Smooth muscle cell (in vitro differentiated cells): ENCODE data around the gene STMN3. TPM values are rescaled to one million over a fixed set of nuclear protein-coding genes. Genes with fewer than 3 reads are reported as not detected.

Experiments
- DNase-seq: peaks from one replicate; lab custom pipeline; 2025; ENCODE audit not compliant: unreplicated experiment; lab: John Stamatoyannopoulos, UW
- H2AFZ ChIP-seq: fragments of 200-600 bp; sonication (generic); 2 replicates; pipeline ENCODE4 v1.6.0; 2016; ENCODE audit warnings: antibody characterized with exemption, low read depth, mild to moderate bottlenecking
- H3F3A ChIP-seq: fragments of 200-600 bp; sonication (generic); 2 replicates; pipeline ENCODE4 v1.6.0; 2017; ENCODE audit warnings: antibody characterized with exemption, low read depth
- H3K27ac ChIP-seq: fragments of 200-600 bp; sonication (generic); 2 replicates; pipeline ENCODE4 v1.5.1; 2016; ENCODE audit warnings: low read depth, mild to moderate bottlenecking
- H3K27me3 ChIP-seq: fragments of 200-600 bp; sonication (generic); 2 replicates; pipeline ENCODE4 v1.6.1; 2016; ENCODE audit warnings: low read depth, mild to moderate bottlenecking
- H3K36me3 ChIP-seq: fragments of 200-600 bp; sonication (generic); 2 replicates; pipeline ENCODE4 v1.5.1; 2016; ENCODE audit warnings: low read depth
- H3K4me1 ChIP-seq: fragments of 200-600 bp; sonication (generic); 2 replicates; pipeline ENCODE4 v1.5.1; 2016; ENCODE audit warnings: low read depth
- H3K4me2 ChIP-seq: fragments of 200-600 bp; sonication (generic); 2 replicates; pipeline ENCODE4 v1.6.0; 2016; ENCODE audit warnings: mild to moderate bottlenecking
- H3K4me3 ChIP-seq: fragments of 200-600 bp; sonication (generic); 2 replicates; pipeline ENCODE4 v1.5.1; 2016; ENCODE audit warnings: mild to moderate bottlenecking
- H3K79me2 ChIP-seq: fragments of 200-600 bp; sonication (generic); 2 replicates; pipeline ENCODE4 v1.6.0; 2016; ENCODE audit warnings: low read depth, mild to moderate bottlenecking
- H3K9ac ChIP-seq: fragments of 200-600 bp; sonication (generic); 2 replicates; pipeline ENCODE4 v1.6.0; 2016; ENCODE audit warnings: low read depth
- H3K9me3 ChIP-seq: fragments of 200-600 bp; sonication (generic); replicated peaks from 2 replicates; pipeline ENCODE4 v1.5.1; 2016; ENCODE audit warnings: low read depth
- H4K20me1 ChIP-seq: fragments of 200-600 bp; sonication (generic); 2 replicates; pipeline ENCODE4 v1.6.0; 2016; ENCODE audit warnings: low read depth
- WGBS: methylation state at CpG from one replicate; pipeline ENCODE4 v1.1.7; 2016; ENCODE audit warnings: low lambda C conversion rate; 5-methylcytosine and 5-hydroxymethylcytosine counted together
- polyA plus RNA-seq: library from polyadenylated mRNA; unstranded; fragments of >200 nt; fragmentation: Nextera tagmentation; extraction: Ambion mirVana; gene quantifications from 2 replicates; pipeline ENCODE4 v1.2.1, GENCODE V29; 2016
- total RNA-seq: library from RNA; depleted of rRNA; stranded (reverse); fragments of >200 nt; gene quantifications from 2 replicates; pipeline ENCODE4 v1.2.3, GENCODE V29; 2014
- TF ChIP-seq, protein P1 (sequence below): fragments of 200-600 bp; sonication (generic); IDR thresholded peaks from 2 replicates; pipeline ENCODE4 v1.5.1; 2017; ENCODE audit warnings: borderline replicate concordance, mild to moderate bottlenecking, antibody characterized with exemption; ENCODE audit not compliant: insufficient read depth, poor library complexity, severe bottlenecking

Gene STMN3
- total and polyA plus RNA-seq, 2 experiments from 2014 or later, result 4.8 to 10.8 TPM

- no peak overlapping the region for H2AFZ ChIP-seq
- H3K4me3 ChIP-seq, result no peak overlapping the region
- peaks cover 6% of the 10 kb centered on the region for H3K4me1 ChIP-seq
- H3K79me2 ChIP-seq, result peaks cover 62% of the 10 kb centered on the region
- no peaks in the 10 kb centered on the region for H3F3A ChIP-seq
- TF ChIP-seq, protein P1, sequence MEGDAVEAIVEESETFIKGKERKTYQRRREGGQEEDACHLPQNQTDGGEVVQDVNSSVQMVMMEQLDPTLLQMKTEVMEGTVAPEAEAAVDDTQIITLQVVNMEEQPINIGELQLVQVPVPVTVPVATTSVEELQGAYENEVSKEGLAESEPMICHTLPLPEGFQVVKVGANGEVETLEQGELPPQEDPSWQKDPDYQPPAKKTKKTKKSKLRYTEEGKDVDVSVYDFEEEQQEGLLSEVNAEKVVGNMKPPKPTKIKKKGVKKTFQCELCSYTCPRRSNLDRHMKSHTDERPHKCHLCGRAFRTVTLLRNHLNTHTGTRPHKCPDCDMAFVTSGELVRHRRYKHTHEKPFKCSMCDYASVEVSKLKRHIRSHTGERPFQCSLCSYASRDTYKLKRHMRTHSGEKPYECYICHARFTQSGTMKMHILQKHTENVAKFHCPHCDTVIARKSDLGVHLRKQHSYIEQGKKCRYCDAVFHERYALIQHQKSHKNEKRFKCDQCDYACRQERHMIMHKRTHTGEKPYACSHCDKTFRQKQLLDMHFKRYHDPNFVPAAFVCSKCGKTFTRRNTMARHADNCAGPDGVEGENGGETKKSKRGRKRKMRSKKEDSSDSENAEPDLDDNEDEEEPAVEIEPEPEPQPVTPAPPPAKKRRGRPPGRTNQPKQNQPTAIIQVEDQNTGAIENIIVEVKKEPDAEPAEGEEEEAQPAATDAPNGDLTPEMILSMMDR, result no peak
- H4K20me1 ChIP-seq, result peaks cover 52% of the 10 kb centered on the region
- 96% methylated on average over 14 of the region's 14 CpGs for WGBS
- no peaks in the 10 kb centered on the region for H3K27me3 ChIP-seq
- H3K36me3 ChIP-seq, result no peaks in the 10 kb centered on the region
- no peak for DNase-seq
- H3K27ac ChIP-seq, result no peak overlapping the region
- H3K9me3 ChIP-seq, result no peaks in the 10 kb centered on the region
- no peak overlapping the region for H3K9ac ChIP-seq
- no peak overlapping the region for H3K4me2 ChIP-seq
Measured at GRCh38 chr20:63622732-63623131, 30.5 kb downstream of the STMN3 start.

- no peak overlapping the region for H2AFZ ChIP-seq
- peaks cover 52% of the 10 kb centered on the region for H4K20me1 ChIP-seq
- no peaks in the 10 kb centered on the region for H3F3A ChIP-seq
- no peaks in the 10 kb centered on the region for H3K9me3 ChIP-seq
- H3K27ac ChIP-seq, result no peak overlapping the region
- no peak overlapping the region for H3K4me3 ChIP-seq
- H3K4me1 ChIP-seq, result peaks cover 6% of the 10 kb centered on the region
- peaks cover 56% of the 10 kb centered on the region for H3K79me2 ChIP-seq
- no peak overlapping the region for H3K9ac ChIP-seq
- WGBS, result 95% methylated on average over 4 of the region's 4 CpGs
- no peak for DNase-seq
- TF ChIP-seq, protein P1, result no peak
- no peaks in the 10 kb centered on the region for H3K36me3 ChIP-seq
- no peaks in the 10 kb centered on the region for H3K27me3 ChIP-seq
- H3K4me2 ChIP-seq, result no peak overlapping the region
Measured at GRCh38 chr20:63622096-63622495, 31.1 kb downstream of the STMN3 start.

DNA sequence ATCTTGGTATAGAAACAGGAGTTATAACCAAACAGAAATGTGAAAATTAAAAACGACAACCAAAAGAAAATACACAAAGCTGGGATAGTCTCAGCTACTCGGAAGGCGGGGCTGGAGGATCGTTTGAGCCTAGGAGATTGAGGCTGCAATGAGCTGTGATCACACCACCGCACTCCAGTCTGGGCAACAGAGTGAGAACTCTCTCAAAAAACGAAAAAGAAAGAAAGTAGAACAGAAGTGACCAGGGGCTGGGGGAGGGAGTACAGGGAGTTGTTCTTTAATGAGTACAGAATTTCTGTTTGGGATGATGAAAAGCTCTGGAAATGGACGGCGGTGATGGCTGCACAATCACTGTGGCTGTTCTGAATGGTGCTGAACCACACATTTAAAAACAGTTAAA is 32.2 kb downstream of the STMN3 start:
- Histone ChIP-seq H3K4me2 (no peak overlapping the region), H3F3A (no peaks in the 10 kb centered on the region), H4K20me1 (peaks cover 52% of the 10 kb centered on the region), H2AFZ (no peak overlapping the region), H3K79me2 (peaks cover 54% of the 10 kb centered on the region), H3K27me3 (no peaks in the 10 kb centered on the region), H3K4me3 (no peak overlapping the region), H3K27ac (no peak overlapping the region), H3K9ac (no peak overlapping the region), H3K9me3 (no peaks in the 10 kb centered on the region), H3K36me3 (no peaks in the 10 kb centered on the region), H3K4me1 (peaks cover 6% of the 10 kb centered on the region)
- TF ChIP-seq, protein P1, result no peak
- WGBS, result 94% methylated on average over 8 of the region's 8 CpGs
- DNase-seq, result no peak

- Histone ChIP-seq H3K79me2 (peaks cover 42% of the 10 kb centered on the region), H3F3A (no peaks in the 10 kb centered on the region), H3K9ac (no peak overlapping the region), H2AFZ (no peak overlapping the region), H4K20me1 (peaks cover 62% of the 10 kb centered on the region), H3K9me3 (no peaks in the 10 kb centered on the region), H3K4me2 (no peak overlapping the region), H3K4me3 (no peak overlapping the region), H3K27ac (no peak overlapping the region), H3K27me3 (no peaks in the 10 kb centered on the region), H3K36me3 (no peaks in the 10 kb centered on the region), H3K4me1 (no peaks in the 10 kb centered on the region)
- 91% methylated on average over 13 of the region's 13 CpGs for WGBS
- TF ChIP-seq, protein P1, result no peak
- DNase-seq, result no peak
Measured at GRCh38 chr20:63619505-63619904, 33.7 kb downstream of the STMN3 start.
